ENCODE results near the gene CACNA1I.

Gene CACNA1I

GRCh38 chr22:39620924-39621690 is 50.6 kb downstream of the CACNA1I start:
- H3K27ac ChIP-seq, result no peak overlapping the region
- TF ChIP-seq ZFX (IDR thresholded peaks at IDR 0.05) (no peak), CTCF (conservative IDR thresholded peaks at IDR 0.05) (no peak)

GRCh38 chr22:39621826-39622225 is 51.3 kb downstream of the CACNA1I start:
- H3K27ac ChIP-seq, result no peak overlapping the region
- TF ChIP-seq CTCF (conservative IDR thresholded peaks at IDR 0.05), result no peak
- no peak for TF ChIP-seq ZFX (IDR thresholded peaks at IDR 0.05)

GRCh38 chr22:39622881-39623367 is 52.4 kb downstream of the CACNA1I start:
- TF ChIP-seq ZFX (IDR thresholded peaks at IDR 0.05) (no peak), CTCF (conservative IDR thresholded peaks at IDR 0.05) (peak; percentile 79)
- H3K27ac ChIP-seq, result no peak overlapping the region

- TF ChIP-seq CTCF (conservative IDR thresholded peaks at IDR 0.05) (no peak), ZFX (IDR thresholded peaks at IDR 0.05) (no peak)
- H3K27ac ChIP-seq, result no peak overlapping the region
Observed at GRCh38 chr22:39623603-39624500, 53.3 kb downstream of the CACNA1I start.

- H3K27ac ChIP-seq, result no peak overlapping the region
Observed at GRCh38 chr22:39624501-39624821, 53.9 kb downstream of the CACNA1I start.

GRCh38 chr22:39625569-39626537 is 55.3 kb downstream of the CACNA1I start:
- TF ChIP-seq ZFX (IDR thresholded peaks at IDR 0.05) (no peak), CTCF (conservative IDR thresholded peaks at IDR 0.05) (no peak)
- H3K27ac ChIP-seq, result no peak overlapping the region

More at GRCh38 chr22:39624501-39624821, 53.9 kb downstream of the CACNA1I start:
- TF ChIP-seq CTCF (conservative IDR thresholded peaks at IDR 0.05) (no peak), ZFX (IDR thresholded peaks at IDR 0.05) (no peak)
